ENCODE results near the gene CCNI2. TPM values are rescaled to one million over a fixed set of nuclear protein-coding genes. Genes with fewer than 3 reads are reported as not detected.

Gene CCNI2
- not detected in 2 replicates for polyA plus RNA-seq (2014; cell fraction: cytosol; rRNA removed)
- polyA plus RNA-seq (2014; cell fraction: nucleus; rRNA removed): 0.13 TPM in 1 of 2 replicates, not detected in the other

DNA sequence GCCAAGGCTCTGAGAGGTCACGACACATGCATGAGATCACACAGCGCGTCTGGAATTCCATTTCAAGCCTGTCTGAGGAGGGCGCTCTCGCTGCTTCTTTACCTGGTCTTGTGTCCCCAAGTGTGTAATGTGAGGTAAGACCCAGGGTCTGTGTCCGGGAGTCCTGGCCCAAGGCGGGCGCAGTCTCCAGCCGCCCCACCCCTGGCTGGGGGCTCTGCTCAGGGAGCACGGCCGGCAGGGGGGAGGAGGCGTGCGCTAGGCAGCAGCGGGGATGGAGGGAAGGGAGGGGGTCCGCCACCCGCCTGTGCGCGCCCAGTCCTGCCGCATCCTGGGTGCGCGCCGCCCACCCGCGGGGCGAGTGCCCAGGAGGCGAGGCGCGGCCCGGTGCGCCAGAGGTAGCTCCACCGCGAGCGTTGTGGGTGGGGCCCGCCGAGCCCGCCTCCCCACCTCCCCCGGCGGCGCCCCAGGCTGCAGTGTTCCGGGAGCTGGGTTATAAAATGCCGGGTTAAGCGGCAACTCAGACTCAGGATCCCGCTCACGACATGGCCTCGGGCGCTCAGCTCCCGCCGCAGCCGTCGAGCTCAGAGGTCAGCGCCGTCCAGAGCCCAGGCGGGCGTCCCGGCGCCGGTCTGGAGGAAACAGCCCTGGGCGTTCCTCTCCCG, at the start of gene CCNI2:
Gene CCNI2 (plus strand): TSS at position 473 of the 662 bp plus-strand sequence. CDS start 70 bp downstream, at position 543.
- no peak for DNase-seq (ENCODE audit: low spot score)

GRCh38 chr5:132704875-132705274, 42.4 kb upstream of the CCNI2 start:
- no peak for DNase-seq (ENCODE audit: low spot score)

DNA sequence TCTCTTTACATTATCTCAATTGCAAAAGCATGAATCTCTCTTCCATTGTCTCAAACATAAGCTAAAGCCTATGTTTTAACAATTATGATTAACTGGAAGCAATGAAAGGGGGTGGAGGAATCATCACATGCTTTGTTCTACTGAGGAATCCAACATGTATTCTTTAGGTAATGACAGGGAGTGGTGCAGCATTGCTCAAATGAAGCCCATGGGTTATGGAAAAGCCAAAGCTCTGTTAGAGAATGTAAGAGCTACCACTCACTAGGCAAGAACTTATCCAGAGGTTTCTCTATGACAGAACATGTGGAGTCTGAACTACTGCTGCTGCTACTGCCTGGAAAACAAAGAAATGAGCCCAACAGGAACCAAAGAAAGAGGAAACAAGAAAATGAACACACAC, 38.6 kb upstream of the CCNI2 start:
- DNase-seq (ENCODE audit: low spot score): no peak

DNA sequence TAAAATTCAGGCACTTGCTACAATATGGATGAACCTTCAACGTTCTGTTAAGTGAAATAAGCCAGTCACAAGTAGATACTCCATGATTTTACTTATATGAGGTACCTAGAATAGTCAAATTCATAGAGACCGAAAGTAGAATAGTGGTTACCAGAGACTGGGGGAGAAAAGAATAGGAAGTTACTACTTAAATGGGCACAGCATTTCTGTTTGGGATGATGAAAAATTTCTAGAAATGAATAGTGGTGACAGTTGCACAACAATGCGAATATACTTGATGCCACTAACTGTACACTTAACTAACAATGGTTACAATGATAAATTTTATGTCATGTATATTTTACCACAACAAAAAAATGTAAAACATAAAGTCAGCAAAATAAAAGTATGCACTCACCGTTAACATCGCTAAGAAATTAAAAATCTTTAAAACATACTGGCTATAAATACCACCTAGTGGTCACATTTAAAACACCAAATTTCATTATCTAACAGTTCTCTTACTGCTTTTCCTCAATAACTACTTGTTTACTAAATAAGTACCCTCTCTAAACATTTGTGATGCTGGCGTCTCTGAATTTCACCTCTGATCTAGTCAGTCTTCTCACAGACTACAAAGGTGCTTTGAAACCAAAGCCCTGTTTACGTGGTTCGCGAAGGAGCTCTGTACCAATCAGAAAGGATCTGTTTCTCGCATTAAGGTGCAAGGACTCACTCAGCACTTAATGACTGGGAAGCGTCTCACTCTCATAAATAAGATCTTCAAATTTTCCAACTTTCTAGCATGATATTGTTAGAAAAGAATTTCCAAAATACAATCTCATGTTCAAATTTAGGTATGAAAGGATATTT, 32.5 kb upstream of the CCNI2 start:
- DNase-seq (ENCODE audit: low spot score): no peak

GRCh38 chr5:132718544-132719312, 28.5 kb upstream of the CCNI2 start:
- no peak for DNase-seq (ENCODE audit: low spot score)

- DNase-seq (ENCODE audit: low spot score): no peak
Measured at GRCh38 chr5:132725745-132726144, 21.5 kb upstream of the CCNI2 start.

DNA sequence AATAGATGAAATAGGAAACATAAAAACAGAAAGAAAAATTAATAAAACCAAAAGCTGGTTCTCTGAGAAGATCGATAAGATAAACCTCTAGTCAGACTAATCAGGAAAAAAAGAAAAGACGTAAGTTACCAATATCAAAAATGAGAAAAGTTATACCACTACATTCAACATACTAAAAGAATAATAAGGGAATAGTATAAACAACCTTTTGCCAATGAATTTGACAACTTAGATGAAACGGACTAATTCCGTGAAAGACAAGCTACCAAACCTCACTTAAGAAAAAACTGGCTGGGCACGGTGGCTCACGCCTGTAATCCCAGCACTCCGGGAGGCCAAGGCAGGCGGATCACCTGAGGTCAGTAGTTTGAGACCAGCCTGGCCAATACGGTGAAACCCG, 17.3 kb upstream of the CCNI2 start:
- DNase-seq (ENCODE audit: low spot score): no peak

DNA sequence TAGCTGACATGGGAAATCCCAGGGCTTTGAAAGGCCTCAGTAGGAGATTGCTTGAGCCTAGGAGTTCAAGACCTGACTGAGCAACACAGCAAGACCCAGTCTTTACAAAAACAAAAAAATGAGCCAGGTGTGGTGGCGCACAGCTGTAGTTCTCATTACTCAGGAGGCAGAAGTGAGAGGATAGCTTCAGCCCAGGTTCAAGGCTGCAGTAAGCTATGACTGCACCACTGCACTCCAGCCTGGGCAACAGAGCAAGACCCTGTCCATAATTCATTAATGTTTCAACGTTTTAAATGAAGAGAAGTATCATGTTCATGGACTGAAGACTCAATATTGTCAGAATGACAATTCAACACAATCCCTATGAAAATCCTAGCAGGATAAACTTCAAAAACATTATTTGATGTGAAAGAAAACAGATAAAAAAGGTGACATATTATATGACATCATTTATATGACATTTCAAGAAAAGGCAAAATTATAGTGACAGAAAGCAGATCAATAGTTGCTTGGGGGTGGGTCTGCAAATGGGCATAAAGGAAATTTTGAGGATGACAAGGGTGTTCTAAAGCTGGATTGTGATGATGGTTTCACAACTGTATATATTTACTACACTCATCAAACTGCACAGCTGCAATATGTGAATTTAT, 13.6 kb upstream of the CCNI2 start:
- DNase-seq (ENCODE audit: low spot score): no peak

- DNase-seq (ENCODE audit: low spot score): no peak
Measured at GRCh38 chr5:132734687-132735086, 12.5 kb upstream of the CCNI2 start.

DNA sequence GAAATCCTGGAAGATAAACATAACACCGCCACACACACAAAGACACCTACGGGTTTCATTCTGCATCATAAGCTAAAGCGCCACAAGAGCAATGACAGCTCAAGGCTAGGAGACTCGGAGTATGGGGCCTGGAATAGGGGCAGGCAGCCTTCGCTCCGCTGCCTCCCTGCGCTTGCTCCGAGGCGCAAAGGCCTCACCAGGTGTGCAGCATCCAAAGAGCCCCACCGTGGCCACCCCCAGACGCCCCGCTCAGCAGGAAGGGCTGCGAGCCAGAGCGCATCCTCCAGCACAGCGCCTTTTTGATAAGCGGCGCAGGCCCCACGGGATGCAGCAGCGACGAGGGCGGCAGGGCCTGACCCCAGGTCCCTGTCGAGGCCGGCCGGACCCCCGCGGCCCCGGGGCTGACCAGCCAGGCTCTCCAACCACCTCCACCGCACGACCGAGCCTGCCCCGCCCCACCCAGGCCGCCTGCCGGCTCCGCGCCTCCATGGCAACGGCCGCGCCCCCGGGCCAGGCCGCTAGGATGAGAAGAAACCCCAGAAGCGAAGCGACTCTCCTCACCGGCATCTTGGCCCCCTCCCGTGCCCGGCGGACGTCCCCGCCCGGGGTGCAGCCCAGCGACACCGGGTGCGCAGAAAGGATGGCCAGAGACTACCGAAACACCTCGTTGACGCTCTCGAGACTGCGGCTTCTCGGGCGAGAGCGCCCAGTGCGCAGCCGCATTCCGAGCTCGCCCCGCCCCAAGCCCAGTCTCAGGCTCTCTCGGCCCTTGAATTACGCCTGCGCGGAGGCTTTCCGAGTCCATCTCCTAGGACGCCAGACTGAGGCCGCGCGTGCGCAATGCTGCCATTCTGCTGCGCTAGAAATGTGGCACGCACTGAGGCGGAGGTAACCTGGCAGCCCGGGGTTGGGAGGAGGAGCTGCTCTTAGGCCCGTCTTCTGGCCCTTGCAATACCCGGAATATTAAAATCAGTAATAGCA, 10.1 kb upstream of the CCNI2 start, which contains the start of gene KIF3A:
Gene KIF3A (minus strand): TSS at position 694 of the 981 bp plus-strand sequence. CDS start 127 bp downstream, at position 567.
- peak; percentile 98 for DNase-seq (ENCODE audit: low spot score)

DNA sequence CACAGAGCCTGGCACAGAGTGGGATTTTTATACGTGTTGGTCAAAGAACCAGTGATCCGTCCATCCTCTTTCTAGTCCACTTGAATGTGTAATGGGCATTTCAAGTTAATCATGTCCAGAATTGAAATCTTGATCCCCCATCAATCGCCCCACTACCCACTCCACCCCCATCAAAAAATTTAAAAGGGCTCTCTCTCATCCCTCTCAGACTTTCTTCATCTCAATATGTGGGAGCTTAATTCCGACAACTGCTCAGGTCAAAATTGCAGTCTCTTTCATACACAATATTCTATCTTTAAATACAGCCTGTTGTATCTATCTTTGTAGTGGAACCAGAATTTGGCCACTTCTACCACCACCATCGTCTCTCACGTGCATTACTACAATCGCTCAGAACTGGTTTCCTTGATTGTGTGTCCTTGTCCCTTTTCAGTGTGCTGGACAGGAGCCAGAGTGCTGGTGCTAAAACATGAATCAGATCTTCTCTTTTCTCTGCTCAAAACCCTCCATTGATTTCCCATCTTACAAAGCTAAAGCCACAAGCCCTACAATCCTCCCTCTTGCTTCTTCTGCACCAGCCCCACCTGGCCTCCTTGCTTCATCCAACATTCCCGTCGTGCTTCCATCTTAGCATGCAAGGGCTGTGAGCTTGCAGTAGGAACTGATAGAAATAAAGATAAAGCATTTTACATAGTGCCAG, 9.1 kb upstream of the CCNI2 start:
- DNase-seq (ENCODE audit: low spot score): no peak

DNA sequence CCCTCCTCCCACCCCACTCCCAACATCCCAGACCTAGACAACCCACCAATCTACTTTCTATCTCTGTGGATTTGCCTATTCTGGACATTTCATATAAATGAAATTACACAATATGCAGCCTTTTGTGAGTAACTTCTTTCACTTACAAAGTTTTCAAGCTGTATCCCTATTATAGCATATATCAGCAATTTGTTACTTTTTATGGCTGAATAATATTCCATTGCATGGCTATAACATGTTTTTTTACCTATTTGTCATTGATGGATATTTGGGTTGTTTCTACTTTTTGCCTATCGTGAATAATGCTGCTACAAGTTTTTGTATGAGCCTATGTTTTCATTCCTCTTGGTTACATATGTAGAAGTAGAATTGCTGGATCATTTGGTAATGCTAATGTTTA, 8.0 kb upstream of the CCNI2 start:
- no peak for DNase-seq (ENCODE audit: low spot score)

DNA sequence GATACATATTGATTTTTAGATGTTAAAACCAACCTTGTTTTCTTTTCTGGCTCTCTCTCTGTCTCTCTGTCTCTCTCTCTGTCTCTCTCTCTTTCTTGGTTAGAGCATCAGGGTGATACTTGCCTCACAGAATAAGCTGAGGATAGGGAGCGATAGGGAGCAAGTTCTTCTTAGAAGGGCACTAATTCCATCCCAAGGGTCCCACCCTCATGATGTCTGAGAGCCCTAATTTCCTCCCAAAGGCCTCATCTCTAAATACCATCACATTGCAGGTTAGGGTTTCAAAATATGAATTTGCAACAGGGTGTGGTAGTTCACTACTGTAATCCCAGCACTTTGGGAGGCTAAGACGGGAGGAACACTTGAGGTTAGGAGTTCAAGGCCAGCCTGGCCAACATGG, 5.1 kb upstream of the CCNI2 start:
- no peak for DNase-seq (ENCODE audit: low spot score)

DNA sequence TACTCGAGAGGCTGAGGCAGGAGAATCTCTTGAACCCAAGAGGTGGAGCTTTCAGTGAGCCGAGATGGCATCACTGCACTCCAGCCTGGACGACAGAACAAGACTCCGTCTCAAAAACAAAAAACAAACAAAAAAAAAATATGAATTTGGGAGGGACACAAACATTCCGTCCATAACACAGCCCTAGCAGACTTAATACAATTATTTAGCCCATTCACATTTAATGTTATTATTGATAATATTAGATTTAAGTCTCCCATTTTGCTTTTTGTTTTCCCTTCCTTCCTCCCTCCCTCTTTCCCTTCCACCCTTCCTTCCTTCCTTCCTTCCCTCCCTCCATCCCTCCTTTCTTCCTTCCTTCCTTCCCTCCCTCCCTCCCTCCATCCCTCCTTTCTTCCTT, 4.6 kb upstream of the CCNI2 start:
- no peak for DNase-seq (ENCODE audit: low spot score)

DNA sequence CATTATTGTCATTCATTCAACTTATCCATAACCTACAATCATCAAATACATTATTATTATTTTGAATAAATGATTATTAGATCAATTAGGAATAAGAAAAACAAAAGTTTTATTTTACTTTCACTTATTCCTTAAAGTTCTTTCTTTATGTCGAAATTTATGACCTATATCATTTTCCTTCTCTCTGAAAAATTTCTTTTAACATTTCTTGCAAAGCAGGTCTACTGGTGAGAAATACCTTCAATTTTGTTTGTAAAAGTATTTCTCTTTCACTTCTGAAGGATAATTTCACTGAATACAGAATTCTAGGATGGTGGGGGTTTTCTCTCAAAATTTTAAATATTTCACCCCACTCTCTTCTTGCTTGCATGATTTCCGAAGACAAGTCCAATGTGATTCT, 2.6 kb upstream of the CCNI2 start:
- DNase-seq (ENCODE audit: low spot score): no peak

DNA sequence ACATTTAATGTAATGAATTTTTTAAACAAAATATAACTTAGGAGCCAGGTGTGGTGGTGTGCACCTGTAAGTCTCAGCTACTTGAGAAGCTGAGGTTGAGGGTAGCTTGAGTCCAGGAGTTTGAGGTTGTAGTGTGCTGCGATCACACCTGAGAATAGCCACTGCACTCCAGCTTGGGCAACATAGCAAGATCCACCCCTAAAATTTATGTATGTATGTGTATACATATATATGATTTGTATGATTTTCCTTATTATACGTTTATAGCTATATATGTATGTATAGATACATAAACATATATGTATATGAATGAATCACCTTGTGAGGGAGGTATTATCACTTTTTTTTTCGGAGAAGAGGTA, 653 bp upstream of the CCNI2 start:
- no peak for DNase-seq (ENCODE audit: low spot score)

GRCh38 chr5:132747616-132748440, 602 bp downstream of the CCNI2 start:
- no peak for DNase-seq (ENCODE audit: low spot score)

GRCh38 chr5:132748522-132749000, 1.3 kb downstream of the CCNI2 start:
- DNase-seq (ENCODE audit: low spot score): no peak

DNA sequence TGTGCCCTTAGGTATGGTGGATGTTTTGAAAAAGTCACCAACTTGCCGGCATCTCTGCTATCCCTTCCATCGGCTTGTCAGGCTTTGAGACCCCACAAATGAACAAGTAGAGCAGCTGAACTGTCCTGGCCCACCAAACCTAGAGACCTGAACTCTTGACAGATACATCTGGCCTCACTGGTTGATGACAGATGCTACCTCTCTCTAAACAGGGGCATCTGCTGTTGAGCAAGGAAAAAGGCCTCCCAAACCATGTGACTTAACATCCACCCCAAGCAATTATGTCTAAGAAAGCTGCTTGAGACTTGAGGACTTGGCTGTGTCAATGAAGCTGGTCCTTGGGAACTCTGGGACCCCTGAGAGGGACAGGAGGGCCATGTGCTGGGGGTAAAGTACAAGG, 2.3 kb downstream of the CCNI2 start:
- DNase-seq (ENCODE audit: low spot score): no peak
